ENCODE data around the gene ST14.
"Not testable (repeated sequence)": the region's sequence is repeated elsewhere in the genome, so short reads cannot be mapped to it uniquely, and the experiment has no call there.

ST14 gene

GRCh38 chr11:130241713-130242112 lies 82.1 kb downstream of the ST14 start:
- no peak for DNase-seq

GRCh38 chr11:130243816-130244215 lies 84.2 kb downstream of the ST14 start:
- DNase-seq, result no peak

GRCh38 chr11:130244848-130245247 lies 85.3 kb downstream of the ST14 start:
- DNase-seq, result no peak

- DNase-seq, result not testable (repeated sequence)
Observed at GRCh38 chr11:130245375-130245774, 85.8 kb downstream of the ST14 start.

- no peak for DNase-seq
Observed at GRCh38 chr11:130246270-130246669, 86.7 kb downstream of the ST14 start.

- DNase-seq, result no peak
Observed at GRCh38 chr11:130246738-130247137, 87.2 kb downstream of the ST14 start.

- no peak for DNase-seq
Observed at GRCh38 chr11:130247319-130247718, 87.7 kb downstream of the ST14 start.

- DNase-seq, result no peak
Observed at GRCh38 chr11:130249371-130249770, 89.8 kb downstream of the ST14 start.

GRCh38 chr11:130249929-130250328 lies 90.3 kb downstream of the ST14 start:
- DNase-seq, result not testable (repeated sequence)

- DNase-seq, result not testable (repeated sequence)
Observed at GRCh38 chr11:130251763-130252162, 92.2 kb downstream of the ST14 start.
